Spleen (tissue), 7 donors: ENCODE measurements around the gene RAMP3.

ENCODE experiments used
- CTCF ChIP-seq, 11 experiments: fragments of 200-600 bp in 7 of 11; fragments of 450-650 bp in 4 of 11; sonication (generic) in 4 of 11; IDR thresholded peaks in 8 of 11; conservative IDR thresholded peaks in 3 of 11; 1 replicate in 7 of 11; 2 replicates in 4 of 11; pipeline versions ENCODE4 v1.4.0 to v1.8.0; 2016 to 2021; ENCODE audit warnings: antibody characterized with exemption in 11 of 11, inconsistent platforms in 4 of 11, mild to moderate bottlenecking in 1 of 11
- POLR2A ChIP-seq, 3 donors: fragments of 450-650 bp; IDR thresholded peaks; one replicate each; pipeline ENCODE4 v1.5.1; 2017; ENCODE audit warnings: antibody characterized with exemption in 3 of 3, mild to moderate bottlenecking in 1 of 3
- donor health status: DM: no; HTN: no; CAD: no; lungs with moderate emphysema.
- donor health status: DM: no; HTN: no; CAD: no.
- donor health status: DM: no; HTN: no; CAD: no.

- TF ChIP-seq CTCF (IDR thresholded peaks at IDR 0.05 in 8 of 11, conservative IDR thresholded peaks at IDR 0.05 in 3 of 11) = no peak
- no peak for TF ChIP-seq POLR2A (IDR thresholded peaks at IDR 0.05)
These were observed 58.6 kb downstream of the RAMP3 start for GRCh38 chr7:45216181-45216580.
